Kidney capillary endothelial cell (primary cell): ENCODE data around the gene EQTN.
A peak's percentile ranks its signal among the peaks of the same experiment; 100 is the strongest.

Experiments used
- DNase-seq: peaks from one replicate; pipeline ENCODE4 v3.0.0-alpha.2; 2018; ENCODE audit warnings: low spot score

The EQTN gene

GRCh38 chr9:27297050-27297449 lies at the start of gene EQTN:
Gene EQTN (minus strand): TSS chr9:27297150. CDS start chr9:27297055, 95 bp downstream.
- no peak for DNase-seq

- DNase-seq = no peak
Measured at GRCh38 chr9:27344776-27345175, 47.8 kb upstream of the EQTN start.

- DNase-seq = no peak
Measured at GRCh38 chr9:27341545-27342294, 44.8 kb upstream of the EQTN start.

GRCh38 chr9:27340961-27341511 lies 44.1 kb upstream of the EQTN start:
- no peak for DNase-seq

- no peak for DNase-seq
Measured at GRCh38 chr9:27340285-27340674, 43.3 kb upstream of the EQTN start.

- no peak for DNase-seq
Measured at GRCh38 chr9:27339661-27340284, 42.8 kb upstream of the EQTN start.

- no peak for DNase-seq
Measured at GRCh38 chr9:27338527-27338903, 41.6 kb upstream of the EQTN start.

GRCh38 chr9:27337833-27338526 lies 41.0 kb upstream of the EQTN start:
- no peak for DNase-seq

GRCh38 chr9:27337236-27337635 lies 40.3 kb upstream of the EQTN start:
- DNase-seq = no peak

GRCh38 chr9:27336829-27337228 lies 39.9 kb upstream of the EQTN start:
- DNase-seq = no peak

- DNase-seq = no peak
Measured at GRCh38 chr9:27336126-27336525, 39.2 kb upstream of the EQTN start.

GRCh38 chr9:27335075-27335474 lies 38.1 kb upstream of the EQTN start:
- no peak for DNase-seq

- peak; percentile 53 for DNase-seq
Measured at GRCh38 chr9:27333241-27334052, 36.5 kb upstream of the EQTN start.

- DNase-seq = no peak
Measured at GRCh38 chr9:27331393-27331792, 34.4 kb upstream of the EQTN start.

GRCh38 chr9:27329291-27329690 lies 32.3 kb upstream of the EQTN start:
- DNase-seq = no peak

- no peak for DNase-seq
Measured at GRCh38 chr9:27328483-27328882, 31.5 kb upstream of the EQTN start.

GRCh38 chr9:27311184-27311583 lies 14.2 kb upstream of the EQTN start:
- DNase-seq = no peak

GRCh38 chr9:27310582-27310981 lies 13.6 kb upstream of the EQTN start:
- no peak for DNase-seq

GRCh38 chr9:27308691-27309390 lies 11.9 kb upstream of the EQTN start:
- DNase-seq = no peak

- no peak for DNase-seq
Measured at GRCh38 chr9:27304521-27304920, 7.6 kb upstream of the EQTN start.

GRCh38 chr9:27303219-27303618 lies 6.3 kb upstream of the EQTN start:
- DNase-seq = no peak
